ENCODE data around the gene RHNO1.
A peak's percentile ranks its signal among the peaks of the same experiment; 100 is the strongest.

GRCh38 chr12:2877953-2878732 lies 1.1 kb downstream of the RHNO1 start:
- TF ChIP-seq CTCF (IDR thresholded peaks at IDR 0.05; ENCODE audit: poor library complexity) = peak; percentile 4
- no peak for TF ChIP-seq EZH2 (IDR thresholded peaks at IDR 0.05; ENCODE audit: borderline replicate concordance)
